ENCODE data around the gene DPP4.

GRCh38 chr2:161954103-161954502, 119.9 kb downstream of the DPP4 start:
- no peak for TF ChIP-seq EP300 (IDR thresholded peaks at IDR 0.05)
- TF ChIP-seq CTCF (IDR thresholded peaks at IDR 0.05) = no peak
